ENCODE data around the gene DGLUCY.
"Not testable (repeated sequence)": the region's sequence is repeated elsewhere in the genome, so short reads cannot be mapped to it uniquely, and the experiment has no call there.

Gene DGLUCY, protein sequence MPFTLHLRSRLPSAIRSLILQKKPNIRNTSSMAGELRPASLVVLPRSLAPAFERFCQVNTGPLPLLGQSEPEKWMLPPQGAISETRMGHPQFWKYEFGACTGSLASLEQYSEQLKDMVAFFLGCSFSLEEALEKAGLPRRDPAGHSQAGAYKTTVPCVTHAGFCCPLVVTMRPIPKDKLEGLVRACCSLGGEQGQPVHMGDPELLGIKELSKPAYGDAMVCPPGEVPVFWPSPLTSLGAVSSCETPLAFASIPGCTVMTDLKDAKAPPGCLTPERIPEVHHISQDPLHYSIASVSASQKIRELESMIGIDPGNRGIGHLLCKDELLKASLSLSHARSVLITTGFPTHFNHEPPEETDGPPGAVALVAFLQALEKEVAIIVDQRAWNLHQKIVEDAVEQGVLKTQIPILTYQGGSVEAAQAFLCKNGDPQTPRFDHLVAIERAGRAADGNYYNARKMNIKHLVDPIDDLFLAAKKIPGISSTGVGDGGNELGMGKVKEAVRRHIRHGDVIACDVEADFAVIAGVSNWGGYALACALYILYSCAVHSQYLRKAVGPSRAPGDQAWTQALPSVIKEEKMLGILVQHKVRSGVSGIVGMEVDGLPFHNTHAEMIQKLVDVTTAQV

GRCh38 chr14:91113829-91114078 is at the start of gene DGLUCY:
TSS of gene DGLUCY (plus strand) at chr14:91114073. CDS start at chr14:91160295, 46,222 bp downstream.
- peak; percentile 70 for DNase-seq (ENCODE audit: low read depth)

- DNase-seq (ENCODE audit: low read depth), result no peak
Measured at GRCh38 chr14:91065266-91065665, 48.6 kb upstream of the DGLUCY start.

GRCh38 chr14:91067186-91067585 is 46.7 kb upstream of the DGLUCY start:
- no peak for DNase-seq (ENCODE audit: low read depth)

GRCh38 chr14:91068642-91069041 is 45.2 kb upstream of the DGLUCY start:
- DNase-seq (ENCODE audit: low read depth), result peak; percentile 19

- no peak for DNase-seq (ENCODE audit: low read depth)
Measured at GRCh38 chr14:91070572-91070971, 43.3 kb upstream of the DGLUCY start.

DNA sequence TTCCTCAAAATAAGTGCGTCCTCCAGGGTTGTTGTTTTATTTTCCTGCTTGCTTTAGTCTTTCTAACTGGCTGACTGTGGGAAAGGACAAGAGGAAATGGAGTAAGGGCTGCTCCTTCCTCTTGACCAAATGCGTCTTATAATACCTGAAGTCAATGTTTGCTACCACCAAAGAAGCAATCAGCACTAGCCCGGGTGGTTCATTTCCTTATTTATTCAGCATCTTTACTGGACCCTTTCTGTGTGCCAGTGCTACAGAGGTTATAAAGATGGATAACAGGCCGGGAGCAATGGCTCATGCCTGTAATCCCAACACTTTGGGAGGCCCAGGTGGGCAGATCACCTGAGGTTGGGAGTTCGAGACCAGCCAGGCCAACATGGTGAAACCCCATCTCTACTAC is 38.3 kb upstream of the DGLUCY start:
- DNase-seq (ENCODE audit: low read depth), result no peak

- no peak for DNase-seq (ENCODE audit: low read depth)
Measured at GRCh38 chr14:91078095-91078737, 35.7 kb upstream of the DGLUCY start.

GRCh38 chr14:91080071-91080470 is 33.8 kb upstream of the DGLUCY start:
- DNase-seq (ENCODE audit: low read depth), result no peak

- DNase-seq (ENCODE audit: low read depth), result no peak
Measured at GRCh38 chr14:91082282-91082681, 31.6 kb upstream of the DGLUCY start.

GRCh38 chr14:91084516-91084915 is 29.4 kb upstream of the DGLUCY start:
- no peak for DNase-seq (ENCODE audit: low read depth)

DNA sequence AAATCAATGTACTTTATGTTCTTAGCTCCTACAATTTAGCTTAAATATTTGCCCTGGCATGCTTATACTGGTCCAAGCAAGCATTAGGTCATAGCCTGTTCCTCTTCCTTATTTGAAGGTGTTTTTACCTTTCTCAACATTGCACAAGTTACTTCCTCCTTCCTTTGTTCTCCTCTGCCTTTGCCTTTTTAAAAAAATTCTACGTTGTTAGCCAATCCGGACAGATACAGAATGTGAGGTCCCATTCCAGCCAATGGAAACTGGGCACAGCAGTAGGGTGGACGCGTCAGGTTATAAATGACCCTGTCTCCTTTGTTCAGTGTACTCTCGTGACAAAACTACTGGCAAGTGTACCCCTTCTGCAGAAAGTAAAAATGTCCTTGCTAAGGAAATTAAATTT is 26.4 kb upstream of the DGLUCY start:
- DNase-seq (ENCODE audit: low read depth), result not testable (repeated sequence)

DNA sequence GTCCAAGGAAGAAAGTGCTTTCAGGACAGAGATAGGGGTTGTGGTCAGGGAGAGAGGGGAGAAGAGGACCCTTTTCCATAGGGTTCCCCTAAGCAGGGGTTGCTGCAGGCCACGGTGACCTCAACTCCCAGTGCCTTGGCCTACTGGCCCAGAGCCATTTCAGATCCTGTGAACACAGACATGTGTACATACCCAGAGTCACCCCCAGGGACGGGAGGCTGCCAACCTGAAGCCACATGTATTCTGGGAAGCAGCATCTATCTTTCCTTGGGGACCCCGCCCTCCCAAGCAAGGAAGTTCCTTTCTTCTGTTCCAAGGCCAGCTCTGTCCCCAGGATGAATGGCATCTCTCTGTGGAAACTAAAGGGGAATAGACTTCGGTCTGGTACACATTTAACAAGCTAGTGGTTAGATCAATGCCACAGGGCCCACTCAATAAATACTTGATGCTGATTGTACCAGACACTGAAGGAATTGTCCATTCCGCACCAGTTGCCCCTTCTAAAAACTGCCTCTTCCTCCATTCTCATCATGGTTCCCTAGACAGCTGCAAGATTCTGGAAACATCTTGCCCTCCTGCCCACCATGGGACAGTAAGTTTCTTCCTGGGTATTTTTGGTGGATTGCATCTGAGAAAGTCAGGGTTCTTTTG is 25.2 kb upstream of the DGLUCY start:
- no peak for DNase-seq (ENCODE audit: low read depth)

- DNase-seq (ENCODE audit: low read depth), result no peak
Measured at GRCh38 chr14:91089958-91090535, 23.8 kb upstream of the DGLUCY start.

- no peak for DNase-seq (ENCODE audit: low read depth)
Measured at GRCh38 chr14:91090743-91091142, 23.1 kb upstream of the DGLUCY start.

DNA sequence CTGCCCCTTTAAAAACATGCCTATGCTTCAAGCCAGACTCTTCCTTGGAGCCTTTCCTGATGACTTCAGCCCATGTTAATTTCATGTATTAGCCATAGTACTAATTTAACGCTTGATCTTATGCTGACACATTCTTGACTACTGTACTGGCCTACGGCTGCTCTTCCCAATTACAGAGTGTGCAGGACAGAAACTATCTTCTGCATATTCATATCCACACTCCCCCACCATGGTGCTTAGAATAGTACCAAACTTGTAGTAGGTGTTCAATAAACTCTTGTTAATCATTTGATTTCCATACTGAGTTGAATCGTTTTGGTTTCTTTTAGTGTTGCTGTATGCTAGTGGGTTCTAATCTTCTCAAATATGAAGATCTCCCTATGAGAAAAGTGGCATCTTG is 21.8 kb upstream of the DGLUCY start:
- no peak for DNase-seq (ENCODE audit: low read depth)

GRCh38 chr14:91093743-91094472 is 20.0 kb upstream of the DGLUCY start:
- DNase-seq (ENCODE audit: low read depth), result not testable (repeated sequence)

DNA sequence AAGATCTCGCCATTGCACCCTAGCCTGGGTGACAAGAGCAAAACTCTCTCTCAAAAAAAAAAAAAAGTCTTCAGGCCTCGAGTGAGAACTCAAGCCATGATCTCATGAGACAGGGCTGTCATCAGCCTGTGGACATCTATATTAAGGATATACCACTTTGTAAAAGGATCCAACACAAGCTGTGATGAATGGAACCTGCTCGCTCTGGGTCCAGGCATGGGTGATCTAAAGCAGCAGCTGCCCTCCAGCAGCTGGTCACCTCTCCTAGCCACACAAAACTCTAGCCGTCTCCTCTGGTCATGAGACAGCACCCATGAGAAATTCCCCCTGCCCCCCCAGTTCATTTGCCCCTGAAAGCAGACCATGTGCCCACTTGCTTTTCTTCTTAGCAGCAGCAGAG is 19.1 kb upstream of the DGLUCY start:
- DNase-seq (ENCODE audit: low read depth), result no peak

DNA sequence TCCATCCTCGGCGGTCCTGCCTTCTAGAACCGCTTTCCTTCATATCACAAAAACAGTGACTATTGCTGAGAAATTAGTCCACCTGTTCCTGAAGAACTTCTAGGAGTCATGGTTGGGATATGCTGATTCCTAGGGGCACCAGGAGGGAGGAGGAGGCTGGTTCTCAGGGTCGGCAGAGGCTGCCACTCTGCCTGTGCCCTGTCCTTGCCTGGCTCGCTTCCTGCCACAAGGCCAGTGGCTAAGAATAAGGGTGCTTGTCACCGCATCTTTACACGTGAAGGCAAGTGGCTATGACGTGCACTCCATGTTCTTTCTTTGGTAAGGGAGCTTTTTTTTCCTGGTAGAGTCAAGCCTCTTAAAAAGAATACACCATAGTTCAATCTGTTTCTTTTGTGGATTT is 18.7 kb upstream of the DGLUCY start:
- no peak for DNase-seq (ENCODE audit: low read depth)

DNA sequence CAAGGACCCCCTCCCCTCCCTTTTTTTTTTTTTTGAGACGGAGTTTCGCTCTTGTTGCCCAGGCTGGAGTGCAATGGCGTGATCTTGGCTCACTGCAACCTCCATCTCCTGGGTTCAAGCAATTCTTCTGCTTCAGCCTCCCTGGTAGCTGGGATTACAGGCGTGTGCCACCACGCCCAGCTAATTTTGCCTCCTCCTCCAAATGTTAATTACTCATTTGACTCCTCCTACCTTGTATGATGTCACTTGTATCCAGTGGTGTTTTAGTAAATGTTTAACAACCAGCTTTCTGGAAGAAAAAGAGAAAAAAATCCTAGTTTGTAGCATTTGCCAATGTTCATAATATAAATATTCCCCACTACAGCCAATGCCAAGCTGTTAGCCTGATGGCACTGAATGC is 16.2 kb upstream of the DGLUCY start:
- not testable (repeated sequence) for DNase-seq (ENCODE audit: low read depth)

GRCh38 chr14:91098591-91098990 is 15.3 kb upstream of the DGLUCY start:
- no peak for DNase-seq (ENCODE audit: low read depth)

DNA sequence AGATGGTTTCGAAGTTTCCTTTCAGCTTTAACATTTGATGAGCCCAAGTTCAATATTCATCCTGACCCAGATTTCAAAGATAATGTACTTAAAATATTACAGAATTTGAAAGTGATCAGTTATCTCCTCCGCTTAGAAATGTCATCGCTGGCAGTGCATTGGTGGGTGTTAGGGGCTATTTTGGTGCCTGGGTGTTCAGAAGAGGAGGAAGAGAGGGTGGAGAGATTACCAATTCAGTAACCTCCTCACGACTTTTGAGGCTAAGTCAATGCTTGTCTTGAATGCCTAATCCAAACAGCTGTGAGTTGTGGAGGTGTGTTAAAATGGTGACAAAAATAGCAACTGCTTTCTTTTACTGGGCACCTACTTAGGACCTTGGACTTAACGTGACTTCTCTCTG is 13.8 kb upstream of the DGLUCY start:
- no peak for DNase-seq (ENCODE audit: low read depth)

DNA sequence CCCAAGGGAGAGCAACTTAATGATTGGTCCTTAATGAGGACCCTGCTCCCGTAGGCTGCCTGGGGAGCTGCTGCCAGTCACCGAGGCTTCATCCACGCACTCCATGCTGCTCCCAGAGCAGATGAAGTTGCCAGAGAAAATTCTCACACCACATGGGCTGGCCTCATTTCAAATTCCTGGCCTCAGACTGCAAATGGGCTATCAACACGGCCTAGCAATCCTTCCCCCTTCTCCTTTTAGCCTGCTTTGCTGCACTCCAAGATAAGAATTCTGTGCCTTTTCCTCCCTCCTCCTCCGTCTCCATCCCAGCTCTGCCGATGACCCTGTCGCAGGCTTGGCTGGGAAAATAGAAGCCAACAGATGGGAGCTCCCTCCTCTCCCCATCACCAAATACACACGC is 10.8 kb upstream of the DGLUCY start:
- DNase-seq (ENCODE audit: low read depth), result no peak

All from stromal cell of bone marrow (primary cell).